GM12865 (cell line): ENCODE measurements around the gene STYX.

Experiments
- DNase-seq: peaks from one replicate; pipeline ENCODE4 v3.0.0; 2010; ENCODE audit warnings: low read depth
- H3K4me3 ChIP-seq: 2 replicates; pipeline ENCODE4 v1.5.1; 2011; ENCODE audit warnings: mild to moderate bottlenecking, low read depth, low read length, control low read depth
- CTCF ChIP-seq: IDR thresholded peaks from 2 replicates; pipeline ENCODE4 v1.5.1; 2011; ENCODE audit warnings: low read length, control low read depth, low read depth, inconsistent platforms; ENCODE audit not compliant: insufficient read depth; ENCODE audit errors: missing control alignments

The STYX gene

DNA sequence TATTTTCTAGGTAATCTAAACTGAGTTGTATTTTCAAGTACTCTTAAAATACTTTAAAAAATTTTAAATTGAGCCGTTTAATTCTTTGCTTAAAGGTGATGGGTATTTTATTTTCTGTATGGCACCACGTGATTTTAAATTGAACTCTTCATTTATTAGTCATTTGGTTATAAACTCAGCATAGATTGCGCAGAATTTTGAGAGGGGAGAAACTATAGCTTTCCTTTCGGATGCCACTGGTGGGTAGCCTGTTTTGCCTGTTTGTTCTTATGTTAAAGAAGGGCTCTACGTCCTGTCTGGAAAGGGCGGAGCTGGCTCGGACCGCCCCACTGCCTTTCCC, 411 bp upstream of the STYX start:
- DNase-seq = no peak
- TF ChIP-seq CTCF = no peak
- peak overlapping the region; percentile 28 for H3K4me3 ChIP-seq

GRCh38 chr14:52730709-52731111, 744 bp downstream of the STYX start:
- peak overlapping the region; percentile 99 for H3K4me3 ChIP-seq
- no peak for TF ChIP-seq CTCF
- no peak for DNase-seq

GRCh38 chr14:52733824-52734223, 3.9 kb downstream of the STYX start:
- TF ChIP-seq CTCF = no peak
- DNase-seq = no peak
- H3K4me3 ChIP-seq = no peak overlapping the region

- DNase-seq = no peak
- no peak for TF ChIP-seq CTCF
- H3K4me3 ChIP-seq = no peak overlapping the region
These were observed 6.0 kb downstream of the STYX start for GRCh38 chr14:52735921-52736489.

GRCh38 chr14:52738409-52738808, 8.4 kb downstream of the STYX start:
- TF ChIP-seq CTCF = no peak
- H3K4me3 ChIP-seq = no peak overlapping the region
- no peak for DNase-seq

DNA sequence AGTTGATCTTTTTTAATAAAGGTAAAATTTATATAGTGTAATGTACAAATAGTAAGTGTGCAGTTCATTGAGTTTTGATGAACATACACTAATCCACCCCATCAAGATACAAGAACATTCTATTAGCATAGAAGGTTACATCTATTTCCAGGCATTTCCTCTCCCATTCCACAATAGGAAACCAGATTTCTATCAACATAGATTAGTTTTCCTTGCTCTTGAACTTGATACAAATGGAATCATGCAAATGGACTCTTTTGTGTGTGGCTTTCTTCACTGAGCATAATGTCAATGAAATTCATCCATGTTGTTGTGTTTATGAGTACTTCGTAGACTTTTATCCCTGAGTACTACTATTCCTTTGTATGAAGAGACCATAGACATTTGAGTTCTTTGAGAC, 10.8 kb downstream of the STYX start:
- no peak for TF ChIP-seq CTCF
- H3K4me3 ChIP-seq = no peak overlapping the region
- no peak for DNase-seq

DNA sequence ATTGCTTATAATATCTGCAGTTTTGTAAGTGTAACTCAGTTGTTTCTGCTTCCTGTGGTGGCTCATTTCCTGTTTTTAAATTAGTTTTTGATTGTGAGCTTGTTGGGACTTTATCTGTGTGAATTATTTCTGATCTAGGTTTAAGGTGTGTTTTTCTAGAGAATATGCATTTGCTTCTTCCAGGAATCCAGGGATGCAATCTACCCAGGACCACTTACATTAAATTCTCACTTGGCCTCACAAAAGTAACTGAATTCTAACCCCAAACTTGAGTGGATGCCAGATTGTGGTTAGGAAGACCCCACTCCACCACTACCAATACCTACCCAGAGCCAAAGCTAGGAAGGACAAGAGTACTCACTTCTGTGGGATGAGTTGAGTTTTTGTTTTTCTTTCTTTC, 11.9 kb downstream of the STYX start:
- peak; percentile 6 for DNase-seq
- H3K4me3 ChIP-seq = peak overlapping the region; percentile 30
- no peak for TF ChIP-seq CTCF
